ENCODE measurements around the gene TBC1D5. TPM values are rescaled to one million over a fixed set of nuclear protein-coding genes. Genes with fewer than 3 reads are reported as not detected.

Gene TBC1D5
- total RNA-seq, 1 donor from 2014 or later = 32.1 TPM

DNA sequence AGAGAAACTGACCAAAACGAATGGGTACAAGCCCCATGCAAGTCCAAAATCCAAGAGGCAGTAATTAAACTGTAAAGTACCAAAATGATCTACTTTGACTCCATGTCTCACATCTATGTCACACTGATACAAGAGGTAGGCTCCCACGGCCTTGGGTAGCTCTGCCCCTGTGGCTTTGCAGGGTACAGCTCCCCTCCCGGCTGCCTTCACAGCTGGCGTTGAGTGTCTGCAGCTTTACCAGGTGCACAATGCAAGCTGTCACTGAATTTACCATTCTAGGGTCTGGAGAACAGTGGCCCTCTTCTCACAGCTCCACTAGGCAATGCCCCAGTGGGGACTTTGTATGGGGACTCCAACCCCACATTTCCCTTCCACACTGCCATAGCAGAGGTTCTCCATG lies 308.6 kb downstream of the TBC1D5 start:
- no peak overlapping the region for H3K4me3 ChIP-seq (ENCODE audit: low read depth, low read length)
- TF ChIP-seq, protein P1, sequence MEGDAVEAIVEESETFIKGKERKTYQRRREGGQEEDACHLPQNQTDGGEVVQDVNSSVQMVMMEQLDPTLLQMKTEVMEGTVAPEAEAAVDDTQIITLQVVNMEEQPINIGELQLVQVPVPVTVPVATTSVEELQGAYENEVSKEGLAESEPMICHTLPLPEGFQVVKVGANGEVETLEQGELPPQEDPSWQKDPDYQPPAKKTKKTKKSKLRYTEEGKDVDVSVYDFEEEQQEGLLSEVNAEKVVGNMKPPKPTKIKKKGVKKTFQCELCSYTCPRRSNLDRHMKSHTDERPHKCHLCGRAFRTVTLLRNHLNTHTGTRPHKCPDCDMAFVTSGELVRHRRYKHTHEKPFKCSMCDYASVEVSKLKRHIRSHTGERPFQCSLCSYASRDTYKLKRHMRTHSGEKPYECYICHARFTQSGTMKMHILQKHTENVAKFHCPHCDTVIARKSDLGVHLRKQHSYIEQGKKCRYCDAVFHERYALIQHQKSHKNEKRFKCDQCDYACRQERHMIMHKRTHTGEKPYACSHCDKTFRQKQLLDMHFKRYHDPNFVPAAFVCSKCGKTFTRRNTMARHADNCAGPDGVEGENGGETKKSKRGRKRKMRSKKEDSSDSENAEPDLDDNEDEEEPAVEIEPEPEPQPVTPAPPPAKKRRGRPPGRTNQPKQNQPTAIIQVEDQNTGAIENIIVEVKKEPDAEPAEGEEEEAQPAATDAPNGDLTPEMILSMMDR (conservative IDR thresholded peaks at IDR 0.05; ENCODE audit: low read depth, low read length) = no peak
- no peak for DNase-seq (ENCODE audit: low read depth)

DNA sequence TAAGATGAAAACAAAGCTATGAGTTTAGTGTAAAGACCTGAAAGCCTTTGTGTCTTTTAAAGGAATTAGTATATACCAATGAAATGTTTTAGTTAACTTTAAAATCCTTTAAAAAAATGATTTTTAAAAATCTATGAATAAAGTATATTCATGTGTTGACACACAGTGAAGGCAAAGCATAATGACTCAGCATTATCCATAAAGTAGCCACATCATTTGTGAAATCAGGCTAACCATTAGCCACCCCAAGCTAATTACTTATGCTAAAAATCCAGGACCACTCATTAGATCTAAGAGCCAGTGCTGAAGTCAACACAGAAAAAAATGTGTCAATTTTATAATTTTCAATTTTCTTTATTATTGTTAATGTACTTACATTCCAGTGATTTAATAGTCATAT lies 310.2 kb downstream of the TBC1D5 start:
- no peak for DNase-seq (ENCODE audit: low read depth)
- TF ChIP-seq, protein P1 (conservative IDR thresholded peaks at IDR 0.05; ENCODE audit: low read depth, low read length) = no peak
- no peak overlapping the region for H3K4me3 ChIP-seq (ENCODE audit: low read depth, low read length)

DNA sequence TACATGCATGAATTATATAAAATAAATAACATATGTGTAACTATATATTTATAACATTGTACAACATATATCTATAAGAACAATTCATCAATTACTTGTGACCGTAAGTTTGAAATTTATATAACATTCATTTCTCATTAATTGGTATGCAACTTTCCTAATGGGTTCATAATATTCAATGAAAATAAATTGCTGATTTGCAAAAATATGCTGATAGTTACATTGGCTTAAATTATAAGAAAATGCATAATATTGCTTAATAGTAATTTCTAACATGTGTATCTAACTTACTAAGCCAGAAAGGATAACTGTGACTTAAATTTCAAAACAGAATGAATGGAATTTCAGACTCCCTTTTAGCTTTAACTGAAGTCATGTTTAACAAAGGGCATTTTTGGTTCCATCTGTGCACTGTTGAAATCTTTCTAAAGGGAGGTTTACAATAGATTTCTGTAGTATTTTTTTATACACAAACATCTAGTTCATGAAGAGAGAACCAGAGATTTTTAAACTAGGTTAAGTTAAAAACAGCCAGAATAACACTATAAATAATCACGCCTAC lies 310.9 kb downstream of the TBC1D5 start:
- H3K4me3 ChIP-seq (ENCODE audit: low read depth, low read length) = no peak overlapping the region
- no peak for DNase-seq (ENCODE audit: low read depth)
- TF ChIP-seq, protein P1 (conservative IDR thresholded peaks at IDR 0.05; ENCODE audit: low read depth, low read length) = no peak

DNA sequence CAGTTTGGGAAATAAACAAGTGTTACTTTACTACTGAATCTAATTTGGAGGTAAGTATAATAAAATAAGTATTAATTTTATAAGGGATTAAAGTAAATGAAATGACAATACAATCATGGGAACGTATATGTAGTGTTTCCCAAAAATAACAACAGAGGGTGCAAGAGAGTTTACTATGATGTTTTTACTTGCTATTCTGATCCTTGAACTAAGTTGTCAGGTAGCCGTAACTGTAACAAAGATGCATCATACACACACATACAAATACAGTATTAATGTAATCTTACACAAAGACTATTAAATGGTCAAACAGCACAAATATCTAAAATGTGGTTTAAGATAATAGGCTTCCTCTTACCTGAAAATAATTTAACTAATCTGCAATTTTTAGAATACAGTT lies 311.4 kb downstream of the TBC1D5 start:
- no peak overlapping the region for H3K4me3 ChIP-seq (ENCODE audit: low read depth, low read length)
- TF ChIP-seq, protein P1 (conservative IDR thresholded peaks at IDR 0.05; ENCODE audit: low read depth, low read length) = peak; percentile 54
- DNase-seq (ENCODE audit: low read depth) = no peak

DNA sequence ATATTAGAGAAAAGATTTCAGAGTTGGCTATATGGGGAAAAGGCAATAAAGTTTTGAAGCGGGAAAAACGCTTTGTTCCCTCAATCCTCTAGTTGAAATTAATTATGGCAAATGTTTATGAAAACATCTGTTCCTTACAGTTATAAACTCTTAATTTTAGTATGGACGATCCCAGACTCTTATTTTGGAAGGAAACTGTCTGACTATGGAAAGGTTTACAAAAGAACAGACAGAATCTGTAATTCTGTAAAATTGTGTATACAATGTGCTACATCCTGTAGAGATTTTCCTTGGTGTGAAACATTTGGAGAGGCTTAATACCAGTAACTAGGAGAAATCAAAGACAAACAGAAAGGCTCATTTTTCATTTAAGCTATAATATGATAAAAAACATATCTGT lies 311.8 kb downstream of the TBC1D5 start:
- TF ChIP-seq, protein P1 (conservative IDR thresholded peaks at IDR 0.05; ENCODE audit: low read depth, low read length) = no peak
- H3K4me3 ChIP-seq (ENCODE audit: low read depth, low read length) = no peak overlapping the region
- DNase-seq (ENCODE audit: low read depth) = no peak

DNA sequence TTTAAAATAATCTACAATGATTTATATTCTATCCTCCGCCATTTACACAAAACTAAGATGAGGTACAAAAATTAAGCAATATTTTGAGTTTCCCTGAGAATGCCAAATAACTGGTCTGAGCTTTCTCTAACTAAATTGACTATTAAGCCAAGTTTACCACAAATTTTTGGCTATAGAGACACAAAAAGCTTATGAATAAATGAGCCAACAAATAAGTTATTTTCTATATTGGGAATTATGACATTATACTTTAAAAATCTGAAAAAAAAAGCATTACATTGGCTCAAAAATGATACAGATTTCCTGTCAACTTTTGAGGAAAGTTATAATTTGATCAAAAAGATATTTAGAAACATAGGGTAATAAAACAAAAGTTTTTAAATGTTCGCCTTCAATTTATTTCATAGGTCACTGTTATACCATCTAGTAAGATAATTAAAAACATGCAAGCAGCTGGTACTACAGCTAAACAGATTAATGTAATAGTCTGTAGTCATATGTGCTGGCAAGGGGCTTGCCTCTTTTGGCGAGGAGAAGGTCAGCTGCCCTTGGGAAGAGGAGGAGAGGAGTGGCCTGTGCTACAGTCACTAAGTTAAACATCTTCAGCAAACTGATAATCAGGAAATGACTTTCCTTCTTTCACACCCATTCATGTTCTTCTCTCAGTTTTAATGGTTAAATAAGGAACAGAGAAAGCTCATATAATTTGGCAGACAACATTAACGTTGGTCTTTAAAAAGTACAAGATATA lies 318.5 kb downstream of the TBC1D5 start:
- TF ChIP-seq, protein P1 (conservative IDR thresholded peaks at IDR 0.05; ENCODE audit: low read depth, low read length) = no peak
- H3K4me3 ChIP-seq (ENCODE audit: low read depth, low read length) = no peak overlapping the region
- no peak for DNase-seq (ENCODE audit: low read depth)

DNA sequence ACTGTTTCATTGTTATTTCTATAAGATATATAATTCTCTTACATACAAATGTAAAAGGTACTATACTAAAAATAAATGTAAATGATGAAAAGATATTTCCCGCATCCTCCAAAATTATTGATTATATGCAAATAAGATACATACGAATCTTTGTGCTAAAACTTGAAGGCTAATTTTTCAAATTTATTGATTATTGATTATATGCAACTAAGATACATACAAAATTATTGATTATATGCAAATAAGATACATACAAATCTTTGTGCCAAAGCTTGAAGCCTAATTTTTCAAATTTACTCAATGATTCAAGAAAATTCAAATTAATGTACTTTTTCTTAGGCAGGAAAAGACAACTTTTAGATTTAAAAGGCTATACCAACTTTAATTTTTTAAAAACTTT lies 319.8 kb downstream of the TBC1D5 start:
- no peak overlapping the region for H3K4me3 ChIP-seq (ENCODE audit: low read depth, low read length)
- TF ChIP-seq, protein P1 (conservative IDR thresholded peaks at IDR 0.05; ENCODE audit: low read depth, low read length) = no peak
- no peak for DNase-seq (ENCODE audit: low read depth)

Data from epithelial cell of proximal tubule (primary cell).